GM18499 (cell line): ENCODE measurements around the gene ADAMTS12.
"Not testable (repeated sequence)": the region's sequence is repeated elsewhere in the genome, so short reads cannot be mapped to it uniquely, and the experiment has no call there.

ENCODE experiments used
- ATAC-seq: cut with Tn5 transposase; IDR thresholded peaks from one replicate; pipeline ENCODE4 v1.9.1; 2021; ENCODE audit warnings: moderate number of reproducible peaks; ENCODE audit not compliant: insufficient read depth, unreplicated experiment

ADAMTS12 gene

DNA sequence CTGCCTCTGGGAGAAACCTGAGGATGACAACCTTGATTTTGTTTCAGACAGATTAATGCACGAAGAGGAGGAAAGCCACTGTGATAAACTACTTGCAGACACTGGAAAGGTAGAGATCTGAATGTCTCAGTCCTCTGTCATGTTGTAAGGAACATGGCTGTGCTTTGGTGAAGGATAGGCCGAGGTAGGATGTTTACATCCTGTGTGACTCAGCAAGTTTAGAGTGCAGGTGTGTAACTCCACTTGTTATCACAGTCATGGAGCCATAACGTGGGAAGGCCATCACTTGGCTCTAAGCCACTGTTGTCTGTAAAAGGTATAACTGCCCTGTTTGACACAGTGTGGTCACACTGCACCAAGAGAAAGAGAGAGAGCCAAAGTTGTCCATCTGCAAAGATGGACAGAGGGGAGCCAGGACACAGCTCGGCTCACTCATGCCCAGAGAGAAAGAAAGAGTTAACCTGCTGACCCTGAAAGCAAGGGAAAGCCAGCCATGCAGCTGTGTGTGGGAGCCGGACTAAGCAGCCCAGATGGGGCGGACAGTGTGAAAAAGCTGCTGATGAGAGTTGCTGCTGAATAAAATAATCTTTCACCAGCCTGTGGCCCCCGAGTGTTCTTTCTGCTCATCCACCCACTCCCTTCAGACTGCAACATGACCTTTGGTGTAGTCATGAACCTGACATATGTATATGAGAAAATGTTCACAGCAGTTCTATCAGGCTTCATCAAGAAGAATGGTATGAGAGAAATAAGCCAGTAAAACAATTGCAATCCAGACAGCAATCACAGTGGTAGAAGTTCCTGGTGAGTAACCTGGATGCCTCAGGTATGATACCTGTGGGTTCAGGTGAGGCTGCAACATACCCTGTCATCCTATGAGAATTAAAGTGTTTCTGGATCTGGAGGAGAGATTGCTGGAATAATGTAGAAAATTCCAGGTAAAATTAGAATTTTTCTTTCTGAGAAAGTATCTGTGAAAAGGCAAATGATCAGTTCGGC is 335.2 kb downstream of the ADAMTS12 start:
- no peak for ATAC-seq

GRCh38 chr5:33549982-33550567 is 341.7 kb downstream of the ADAMTS12 start:
- no peak for ATAC-seq

DNA sequence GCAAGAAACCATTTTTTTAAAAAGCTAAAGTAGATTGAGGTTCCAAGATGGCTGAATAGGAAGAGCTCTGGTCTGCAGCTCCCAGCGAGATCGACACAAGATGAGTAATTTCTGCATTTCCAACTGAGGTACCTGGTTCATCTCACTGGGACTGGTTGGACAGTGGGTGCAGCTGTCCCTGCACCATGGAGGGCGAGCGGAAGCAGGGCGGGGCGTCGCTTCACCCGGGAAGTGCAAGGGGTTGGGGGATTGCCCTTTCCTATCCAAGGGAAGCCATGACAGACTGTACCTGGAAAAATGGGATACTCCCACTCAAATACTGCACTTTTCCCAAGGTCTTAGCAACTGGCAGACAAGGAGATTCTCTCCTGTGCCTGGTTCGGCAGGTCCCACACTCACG is 352.0 kb downstream of the ADAMTS12 start:
- ATAC-seq = not testable (repeated sequence)

GRCh38 chr5:33539212-33539611 is 352.6 kb downstream of the ADAMTS12 start:
- no peak for ATAC-seq

DNA sequence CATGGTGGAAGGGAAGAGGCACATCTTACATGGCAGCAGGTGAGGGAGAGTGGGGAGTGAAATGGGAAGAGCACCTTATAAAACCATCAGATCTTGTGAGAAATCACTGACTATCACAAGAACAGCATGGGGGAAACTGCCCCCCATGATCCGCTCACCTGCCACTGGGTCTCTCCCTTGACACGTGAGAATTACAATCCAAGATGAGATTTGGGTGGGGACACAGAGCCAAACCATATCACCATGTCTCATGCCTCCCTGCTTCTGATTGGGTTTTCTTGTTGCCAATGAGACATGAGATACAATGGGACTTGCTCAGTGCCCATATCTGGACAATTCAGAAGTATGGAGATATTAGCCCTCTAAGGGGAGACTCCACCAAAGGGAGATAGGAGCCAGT is 353.6 kb downstream of the ADAMTS12 start:
- no peak for ATAC-seq

DNA sequence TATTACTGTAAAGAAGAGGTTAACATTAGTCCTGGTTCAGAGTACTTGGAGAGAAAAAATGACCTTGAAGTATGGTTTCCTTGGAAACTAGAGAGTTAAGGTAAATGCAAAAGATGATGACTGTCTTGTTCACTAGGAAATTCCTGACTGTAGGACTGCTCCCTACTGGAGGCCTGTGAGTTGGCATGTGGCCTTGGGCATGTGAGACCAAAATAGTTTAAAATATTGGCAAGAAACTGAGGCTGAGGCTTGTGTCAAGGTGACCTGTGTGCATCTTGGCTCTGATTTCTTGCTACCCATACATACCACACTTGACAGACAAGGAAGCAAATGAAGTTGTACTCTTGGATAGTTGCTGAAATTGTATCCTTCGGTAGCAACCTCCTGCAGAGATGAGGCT is 354.6 kb downstream of the ADAMTS12 start:
- ATAC-seq = no peak

DNA sequence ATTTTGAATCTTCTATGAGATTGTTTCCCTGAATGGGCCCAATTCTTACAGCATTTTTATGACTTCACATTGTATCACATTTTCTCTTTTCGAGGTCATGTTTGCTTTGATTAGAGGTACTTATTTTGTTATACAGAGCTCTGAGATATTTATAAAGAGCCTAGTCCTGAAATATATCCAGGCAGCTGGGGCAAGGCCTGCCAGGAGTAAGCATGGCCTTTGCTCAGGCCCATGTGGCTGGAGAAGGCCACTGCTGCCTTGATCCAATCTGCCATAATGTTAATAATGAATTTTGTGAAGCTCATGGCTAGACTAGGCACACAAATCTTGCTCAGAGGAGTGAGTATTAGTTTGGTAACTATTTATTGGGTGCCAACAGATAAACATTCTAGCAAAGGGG is 355.0 kb downstream of the ADAMTS12 start:
- ATAC-seq = no peak

- ATAC-seq = no peak
These were observed 360.0 kb downstream of the ADAMTS12 start for GRCh38 chr5:33531824-33532223.

DNA sequence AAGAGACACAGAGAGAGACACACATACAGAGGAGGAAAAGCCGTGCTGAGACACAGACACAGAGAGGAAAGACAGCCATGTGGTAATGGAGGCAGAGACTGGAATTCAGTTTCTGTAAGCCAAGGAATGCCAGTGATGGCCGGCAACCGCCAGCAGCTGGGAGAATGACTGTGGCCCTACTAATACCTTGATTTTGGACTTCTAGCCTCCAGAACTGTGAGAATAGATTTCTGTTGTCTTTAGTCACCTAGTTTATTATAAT is 360.8 kb downstream of the ADAMTS12 start:
- ATAC-seq = no peak

GRCh38 chr5:33530183-33531036 is 361.4 kb downstream of the ADAMTS12 start:
- no peak for ATAC-seq

GRCh38 chr5:33527696-33528095 is 364.1 kb downstream of the ADAMTS12 start:
- ATAC-seq = no peak

- ATAC-seq = no peak
These were observed 365.0 kb downstream of the ADAMTS12 start for GRCh38 chr5:33526755-33527154.

- ATAC-seq = no peak
These were observed 367.3 kb downstream of the ADAMTS12 start for GRCh38 chr5:33524476-33524875.

- ATAC-seq = no peak
These were observed 368.5 kb downstream of the ADAMTS12 start for GRCh38 chr5:33523208-33523771.

DNA sequence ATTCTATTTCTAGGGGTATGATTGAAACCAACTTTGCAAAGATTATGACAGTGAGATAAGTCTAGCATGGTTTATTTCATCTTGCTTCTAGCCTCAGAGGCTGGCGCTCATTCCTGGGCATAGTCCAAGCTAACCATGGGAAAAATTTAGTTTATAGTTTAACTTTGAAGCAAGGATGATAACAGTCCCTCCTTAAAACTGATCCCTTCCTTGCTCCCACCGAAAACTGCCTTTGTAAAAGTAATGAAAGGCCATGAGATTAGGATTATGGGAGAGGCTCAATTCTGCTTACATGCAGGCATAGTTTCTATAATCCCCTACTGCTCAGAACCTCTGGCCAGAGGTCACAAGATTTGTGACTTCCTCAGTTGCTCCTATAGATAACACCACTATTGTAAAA is 375.4 kb downstream of the ADAMTS12 start:
- no peak for ATAC-seq

GRCh38 chr5:33515366-33515765 is 376.4 kb downstream of the ADAMTS12 start:
- ATAC-seq = not testable (repeated sequence)

DNA sequence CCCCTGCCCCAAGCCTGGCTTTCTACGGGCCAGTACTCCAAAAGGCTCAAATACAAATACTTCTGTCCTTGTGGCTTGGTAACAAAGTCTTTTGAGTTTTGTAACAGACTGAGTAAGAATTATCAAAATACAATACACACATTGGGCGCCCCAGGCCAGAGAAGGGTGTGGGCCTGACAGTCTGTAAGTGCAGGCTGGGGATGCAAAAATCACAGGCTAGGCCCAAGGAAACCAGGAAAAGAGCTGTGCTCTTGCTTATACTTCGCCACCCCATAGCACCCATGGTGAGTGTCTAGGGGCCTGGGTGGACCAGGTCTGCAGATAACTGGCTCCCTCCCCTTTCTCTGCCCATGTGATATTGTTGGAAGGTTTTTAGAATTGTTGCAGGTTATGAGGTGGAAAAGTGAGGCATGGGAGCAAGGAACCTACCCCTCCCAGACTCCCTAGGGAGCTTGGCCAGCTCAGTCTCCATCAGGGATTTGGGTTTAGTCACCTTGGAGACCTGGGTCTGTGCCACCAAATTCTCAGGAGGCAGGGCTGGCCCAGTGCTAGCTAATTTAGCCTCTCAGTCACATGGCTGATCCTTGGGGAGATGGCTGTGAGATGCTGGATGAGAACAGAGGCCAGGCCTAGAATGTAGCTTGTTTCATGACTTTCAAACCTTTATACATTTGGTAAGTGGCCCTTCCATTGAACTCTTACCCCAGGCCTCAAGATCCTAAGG is 378.2 kb downstream of the ADAMTS12 start:
- ATAC-seq = no peak

GRCh38 chr5:33509036-33509435 is 382.8 kb downstream of the ADAMTS12 start:
- no peak for ATAC-seq

- ATAC-seq = no peak
These were observed 384.4 kb downstream of the ADAMTS12 start for GRCh38 chr5:33507426-33507825.

GRCh38 chr5:33504570-33504969 is 387.2 kb downstream of the ADAMTS12 start:
- ATAC-seq = no peak
